ENCODE results near the gene EEF2. TPM values are rescaled to one million over a fixed set of nuclear protein-coding genes. Genes with fewer than 3 reads are reported as not detected.
"Not testable (repeated sequence)": the region's sequence is repeated elsewhere in the genome, so short reads cannot be mapped to it uniquely, and the experiment has no call there.

The EEF2 gene
- total RNA-seq, 3 donors from 2014 or later, result 1,628 to 2,598 (median 1,993) TPM

- TF ChIP-seq POLR2A (IDR thresholded peaks at IDR 0.05), result no peak
- TF ChIP-seq POLR2AphosphoS5 (IDR thresholded peaks at IDR 0.05), result no peak
- TF ChIP-seq CTCF (IDR thresholded peaks at IDR 0.05), result no peak
- Histone ChIP-seq H3K27me3 (no peaks in the 10 kb centered on the region), H3K27ac (peak overlapping the region in 1 of 2 donors; percentile 12), H3K36me3 (peaks cover 20% of the 10 kb centered on the region), H3K9me3 (no peaks in the 10 kb centered on the region), H3K4me3 (no peak overlapping the region), H3K4me1 (no peaks in the 10 kb centered on the region)
- DNase-seq (ENCODE audit: low spot score in 2 of 2), result peak in 1 of 2 donors; percentile 26
- intact Hi-C loops (cut with DNase I; ENCODE audit: low total_unique reads), result loop anchor here (5.0 kb wide), 1 partner anchor 1312 kb away; no protein-coding TSS in a partner anchor
These were observed 25.5 kb downstream of the EEF2 start for GRCh38 chr19:3959766-3960131.

GRCh38 chr19:3958836-3959765, 26.2 kb downstream of the EEF2 start:
- Histone ChIP-seq H3K27me3 (no peaks in the 10 kb centered on the region), H3K4me1 (no peaks in the 10 kb centered on the region), H3K4me3 (no peak overlapping the region), H3K27ac (no peak overlapping the region), H3K9me3 (no peaks in the 10 kb centered on the region), H3K36me3 (peaks cover 20% of the 10 kb centered on the region)
- intact Hi-C loops (cut with DNase I; ENCODE audit: low total_unique reads), result no loop called here
- peak in 1 of 2 donors; percentile 29 for DNase-seq (ENCODE audit: low spot score in 2 of 2)
- TF ChIP-seq POLR2AphosphoS5 (IDR thresholded peaks at IDR 0.05) (peak in 1 of 3 donors; percentile 18), CTCF (IDR thresholded peaks at IDR 0.05) (no peak), POLR2A (IDR thresholded peaks at IDR 0.05) (no peak)

GRCh38 chr19:3955688-3956087, 29.6 kb downstream of the EEF2 start:
- Histone ChIP-seq H3K36me3 (peaks cover 20% of the 10 kb centered on the region), H3K27ac (no peak overlapping the region), H3K4me3 (no peak overlapping the region), H3K9me3 (no peaks in the 10 kb centered on the region), H3K27me3 (no peaks in the 10 kb centered on the region), H3K4me1 (no peaks in the 10 kb centered on the region)
- intact Hi-C loops (cut with DNase I; ENCODE audit: low total_unique reads), result no loop called here
- TF ChIP-seq POLR2AphosphoS5 (IDR thresholded peaks at IDR 0.05) (no peak), POLR2A (IDR thresholded peaks at IDR 0.05) (no peak)
- DNase-seq (ENCODE audit: low spot score in 2 of 2), result no peak

GRCh38 chr19:3955276-3955675, 30.0 kb downstream of the EEF2 start:
- H3K27ac ChIP-seq; DNase-seq (ENCODE audit: low spot score in 2 of 2); H3K4me3 ChIP-seq; H3K9me3 ChIP-seq; intact Hi-C loops (cut with DNase I; ENCODE audit: low total_unique reads); H3K27me3 ChIP-seq; H3K4me1 ChIP-seq: not testable (repeated sequence)
- peaks cover 20% of the 10 kb centered on the region for H3K36me3 ChIP-seq

- Histone ChIP-seq H3K27me3 (no peaks in the 10 kb centered on the region), H3K27ac (no peak overlapping the region), H3K36me3 (peaks cover 10% of the 10 kb centered on the region), H3K9me3 (no peaks in the 10 kb centered on the region), H3K4me1 (no peaks in the 10 kb centered on the region), H3K4me3 (no peak overlapping the region)
- TF ChIP-seq POLR2AphosphoS5 (IDR thresholded peaks at IDR 0.05) (no peak), POLR2A (IDR thresholded peaks at IDR 0.05) (no peak), CTCF (IDR thresholded peaks at IDR 0.05) (no peak)
- DNase-seq (ENCODE audit: low spot score in 2 of 2), result no peak
- intact Hi-C loops (cut with DNase I; ENCODE audit: low total_unique reads), result no loop called here
These were observed 31.2 kb downstream of the EEF2 start for GRCh38 chr19:3954107-3954506.

- H3K4me1 ChIP-seq; H3K27me3 ChIP-seq; DNase-seq (ENCODE audit: low spot score in 2 of 2); intact Hi-C loops (cut with DNase I; ENCODE audit: low total_unique reads); H3K9me3 ChIP-seq; H3K27ac ChIP-seq; H3K36me3 ChIP-seq; H3K4me3 ChIP-seq: not testable (repeated sequence)
These were observed 32.4 kb downstream of the EEF2 start for GRCh38 chr19:3952755-3953276.
